H9 (cell line): ENCODE results near the gene ADSL. TPM values are rescaled to one million over a fixed set of nuclear protein-coding genes. Genes with fewer than 3 reads are reported as not detected.

ENCODE experiments used
- DNase-seq: peaks from one replicate; pipeline ENCODE4 v3.0.0-alpha.2; 2017
- H2AFZ ChIP-seq: one replicate; pipeline ENCODE4 v1.6.1; 2013; ENCODE audit warnings: mild to moderate bottlenecking, low read length, control low read depth, moderate library complexity
- H2AK5ac ChIP-seq: 2 replicates; pipeline ENCODE4 v1.6.1; 2013; ENCODE audit warnings: low read length, control low read depth, mixed read lengths; ENCODE audit not compliant: insufficient read length
- H2BK120ac ChIP-seq: one replicate; pipeline ENCODE4 v1.6.1; 2013; ENCODE audit warnings: low read depth, mild to moderate bottlenecking, low read length, control low read depth, inconsistent platforms; ENCODE audit not compliant: poor library complexity, severe bottlenecking
- H2BK12ac ChIP-seq: 2 replicates; pipeline ENCODE4 v1.6.1; 2013; ENCODE audit warnings: low read length, control low read depth, mixed read lengths, low read depth; ENCODE audit not compliant: insufficient read length
- H2BK15ac ChIP-seq: 2 replicates; pipeline ENCODE4 v1.6.1; 2013; ENCODE audit warnings: low read depth, low read length, control low read depth
- H2BK20ac ChIP-seq: one replicate; pipeline ENCODE4 v1.6.1; 2013; ENCODE audit warnings: low read depth, mild to moderate bottlenecking, low read length, control low read depth, inconsistent platforms; ENCODE audit not compliant: poor library complexity, severe bottlenecking
- H2BK5ac ChIP-seq: 2 replicates; pipeline ENCODE4 v1.6.1; 2013; ENCODE audit warnings: low read length, control low read depth, mixed read lengths; ENCODE audit not compliant: insufficient read length
- H3K14ac ChIP-seq: 2 replicates; pipeline ENCODE4 v1.6.1; 2013; ENCODE audit warnings: low read length, control low read depth; ENCODE audit not compliant: insufficient read depth
- H3K18ac ChIP-seq: 2 replicates; pipeline ENCODE4 v1.6.1; 2013; ENCODE audit warnings: low read depth, mild to moderate bottlenecking, mixed read lengths, low read length, control low read depth; ENCODE audit not compliant: insufficient read length
- H3K23ac ChIP-seq: 2 replicates; pipeline ENCODE4 v1.6.1; 2013; ENCODE audit warnings: low read length, control low read depth, mixed read lengths, low read depth; ENCODE audit not compliant: insufficient read length
- H3K23me2 ChIP-seq: 2 replicates; pipeline ENCODE4 v1.6.1; 2013; ENCODE audit warnings: low read depth, mild to moderate bottlenecking, mixed read lengths, low read length, control low read depth; ENCODE audit not compliant: insufficient read length, poor library complexity, severe bottlenecking
- H3K27ac ChIP-seq: 2 replicates; pipeline ENCODE4 v1.5.1; 2013; ENCODE audit warnings: low read length, control low read depth, mixed read lengths, low read depth; ENCODE audit not compliant: insufficient read length
- H3K27me3 ChIP-seq: 2 replicates; pipeline ENCODE4 v1.6.1; 2013; ENCODE audit warnings: low read length, control low read depth, inconsistent platforms; ENCODE audit not compliant: insufficient read depth
- H3K4ac ChIP-seq: 2 replicates; pipeline ENCODE4 v1.6.1; 2013; ENCODE audit warnings: low read depth, mild to moderate bottlenecking, control low read depth, inconsistent platforms, low read length, moderate library complexity
- H3K4me1 ChIP-seq: 2 replicates; pipeline ENCODE4 v1.6.1; 2013; ENCODE audit warnings: low read length, control low read depth, inconsistent platforms; ENCODE audit not compliant: insufficient read depth
- H3K4me2 ChIP-seq: 2 replicates; pipeline ENCODE4 v1.6.1; 2013; ENCODE audit warnings: low read length, control low read depth, mixed read lengths; ENCODE audit not compliant: insufficient read length, insufficient read depth
- H3K56ac ChIP-seq: 2 replicates; pipeline ENCODE4 v1.6.1; 2013; ENCODE audit warnings: low read depth, mild to moderate bottlenecking, mixed read lengths, low read length, control low read depth; ENCODE audit not compliant: insufficient read length
- H3K79me1 ChIP-seq: 2 replicates; pipeline ENCODE4 v1.6.1; 2013; ENCODE audit warnings: low read depth, mild to moderate bottlenecking, moderate library complexity, low read length, control low read depth, inconsistent platforms; ENCODE audit not compliant: insufficient read depth, poor library complexity, severe bottlenecking
- H3K79me2 ChIP-seq: 2 replicates; pipeline ENCODE4 v1.6.1; 2013; ENCODE audit warnings: low read length, control low read depth, inconsistent platforms; ENCODE audit not compliant: insufficient read depth
- H3K9ac ChIP-seq: 2 replicates; pipeline ENCODE4 v1.6.1; 2013; ENCODE audit warnings: low read length, control low read depth, mixed read lengths; ENCODE audit not compliant: insufficient read length; ENCODE audit errors: extremely low read depth
- H3K9me3 ChIP-seq: one replicate; pipeline ENCODE4 v1.6.1; 2013; ENCODE audit warnings: low read depth, low read length, inconsistent platforms; ENCODE audit not compliant: control insufficient read depth
- H3T11ph ChIP-seq: one replicate; pipeline ENCODE4 v1.6.1; 2013; ENCODE audit warnings: mild to moderate bottlenecking, low read length, control low read depth, inconsistent platforms
- H4K20me1 ChIP-seq: one replicate; pipeline ENCODE4 v1.6.1; 2013; ENCODE audit not compliant: control insufficient read depth, insufficient read length, insufficient read depth
- H4K5ac ChIP-seq: 2 replicates; pipeline ENCODE4 v1.6.1; 2013; ENCODE audit warnings: low read depth, mild to moderate bottlenecking, mixed read lengths, low read length, control low read depth; ENCODE audit not compliant: insufficient read length
- H4K8ac ChIP-seq: replicated peaks from 2 replicates; pipeline ENCODE4 v1.6.1; 2013; ENCODE audit warnings: low read length, control low read depth, mixed read lengths, low read depth; ENCODE audit not compliant: insufficient read length
- H4K91ac ChIP-seq: 2 replicates; pipeline ENCODE4 v1.6.1; 2013; ENCODE audit warnings: low read depth, mild to moderate bottlenecking, moderate library complexity, mixed read lengths, low read length, control low read depth; ENCODE audit not compliant: insufficient read length
- H3K27ac Mint-ChIP-seq, 3 experiments: 2 replicates in 2 of 3; 3 replicates in 1 of 3; pipeline ENCODE4 v1.8.0; 2020 to 2021; ENCODE audit warnings: mixed read lengths in 3 of 3, mild to moderate bottlenecking in 1 of 3, moderate library complexity in 1 of 3
- H3K27me3 Mint-ChIP-seq: 2 replicates; pipeline ENCODE4 v1.8.0; 2021; ENCODE audit warnings: low read depth, mild to moderate bottlenecking, moderate library complexity, mixed read lengths
- H3K36me3 Mint-ChIP-seq, 3 experiments: 2 replicates in 2 of 3; 3 replicates in 1 of 3; pipeline ENCODE4 v1.8.0; 2020 to 2021; ENCODE audit warnings: low read depth in 3 of 3, mixed read lengths in 3 of 3; ENCODE audit not compliant: insufficient read depth in 1 of 3
- H3K4me1 Mint-ChIP-seq, 2 experiments: 2 replicates each; pipeline ENCODE4 v1.8.0; 2020; ENCODE audit warnings: mixed read lengths in 2 of 2
- H3K4me3 Mint-ChIP-seq, 2 experiments: 2 replicates in 1 of 2; 3 replicates in 1 of 2; pipeline ENCODE4 v1.8.0; 2020 to 2021; ENCODE audit warnings: mild to moderate bottlenecking in 2 of 2, mixed read lengths in 2 of 2, moderate library complexity in 1 of 2
- H3K9me3 Mint-ChIP-seq, 2 experiments: 2 replicates in 1 of 2; 3 replicates in 1 of 2; pipeline ENCODE4 v1.8.0; 2020; ENCODE audit warnings: mild to moderate bottlenecking in 2 of 2, mixed read lengths in 2 of 2, moderate library complexity in 1 of 2
- WGBS: extraction: QIAGEN DNeasy Blood & Tissue Kit; methylation state at CpG from one replicate; pipeline ENCODE4 v1.1.7; 2013; ENCODE audit warnings: missing lambda C conversion rate, low lambda C conversion rate, mixed read lengths; ENCODE audit not compliant: insufficient read length; ENCODE audit errors: extremely low coverage; 5-methylcytosine and 5-hydroxymethylcytosine counted together
- total RNA-seq: library from RNA; stranded (reverse); gene quantifications from 2 replicates; pipeline ENCODE4 v1.2.1, GENCODE V29; 2021
- TF ChIP-seq, protein P1 (sequence below): fragments of 200-600 bp; sonication (generic); conservative IDR thresholded peaks from 3 replicates; pipeline ENCODE4 v1.8.0; 2021; ENCODE audit warnings: antibody characterized with exemption, mild to moderate bottlenecking

Gene ADSL
- total RNA-seq, 1 experiment from 2014 or later = 175 TPM

DNA sequence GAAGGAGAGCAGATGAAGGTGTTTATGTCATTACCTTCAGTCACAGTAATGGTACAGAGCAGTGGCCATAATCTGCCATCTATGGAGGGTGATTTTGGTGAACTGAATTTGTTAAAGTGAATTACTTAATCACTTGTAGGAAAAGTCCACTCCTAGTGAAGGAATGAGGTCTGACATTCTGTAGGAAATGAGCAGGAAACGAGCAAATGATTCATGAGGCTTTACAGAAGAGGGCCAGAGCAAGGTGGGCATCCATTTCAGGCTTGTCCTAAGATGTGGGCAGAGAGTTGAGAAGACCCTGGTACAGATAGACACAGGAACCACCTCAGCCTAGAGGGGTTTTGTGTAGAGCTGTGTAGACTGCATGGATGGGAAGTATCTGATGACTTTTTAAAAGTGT, 18.1 kb downstream of the ADSL start:
- H3K23me2 ChIP-seq = no peaks in the 10 kb centered on the region
- H4K20me1 ChIP-seq = no peaks in the 10 kb centered on the region
- Mint-ChIP-seq H3K27ac (no peak overlapping the region), H3K4me3 (no peak overlapping the region), H3K27me3 (no peaks in the 10 kb centered on the region), H3K9me3 (no peaks in the 10 kb centered on the region), H3K4me1 (no peaks in the 10 kb centered on the region), H3K36me3 (peaks cover 74 to 98% (median 97%) of the 10 kb centered on the region in 3 experiments; a peak in 6 of 7 replicates)
- H3K9ac ChIP-seq = no peak overlapping the region
- no peaks in the 10 kb centered on the region for H3K79me1 ChIP-seq
- H3K27me3 ChIP-seq = no peaks in the 10 kb centered on the region
- H4K5ac ChIP-seq = no peak overlapping the region
- H2BK20ac ChIP-seq = no peak overlapping the region
- no peak overlapping the region for H3K23ac ChIP-seq
- H3K18ac ChIP-seq = no peak overlapping the region
- H3K4me2 ChIP-seq = no peak overlapping the region
- H3T11ph ChIP-seq = no peak overlapping the region
- H2AFZ ChIP-seq = no peak overlapping the region
- TF ChIP-seq, protein P1, sequence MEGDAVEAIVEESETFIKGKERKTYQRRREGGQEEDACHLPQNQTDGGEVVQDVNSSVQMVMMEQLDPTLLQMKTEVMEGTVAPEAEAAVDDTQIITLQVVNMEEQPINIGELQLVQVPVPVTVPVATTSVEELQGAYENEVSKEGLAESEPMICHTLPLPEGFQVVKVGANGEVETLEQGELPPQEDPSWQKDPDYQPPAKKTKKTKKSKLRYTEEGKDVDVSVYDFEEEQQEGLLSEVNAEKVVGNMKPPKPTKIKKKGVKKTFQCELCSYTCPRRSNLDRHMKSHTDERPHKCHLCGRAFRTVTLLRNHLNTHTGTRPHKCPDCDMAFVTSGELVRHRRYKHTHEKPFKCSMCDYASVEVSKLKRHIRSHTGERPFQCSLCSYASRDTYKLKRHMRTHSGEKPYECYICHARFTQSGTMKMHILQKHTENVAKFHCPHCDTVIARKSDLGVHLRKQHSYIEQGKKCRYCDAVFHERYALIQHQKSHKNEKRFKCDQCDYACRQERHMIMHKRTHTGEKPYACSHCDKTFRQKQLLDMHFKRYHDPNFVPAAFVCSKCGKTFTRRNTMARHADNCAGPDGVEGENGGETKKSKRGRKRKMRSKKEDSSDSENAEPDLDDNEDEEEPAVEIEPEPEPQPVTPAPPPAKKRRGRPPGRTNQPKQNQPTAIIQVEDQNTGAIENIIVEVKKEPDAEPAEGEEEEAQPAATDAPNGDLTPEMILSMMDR = no peak
- no peak overlapping the region for H2AK5ac ChIP-seq
- H4K8ac ChIP-seq = no peak overlapping the region
- no peak overlapping the region for H4K91ac ChIP-seq
- no peak for DNase-seq
- no peak overlapping the region for H2BK15ac ChIP-seq
- no peak overlapping the region for H3K4ac ChIP-seq
- H2BK5ac ChIP-seq = no peak overlapping the region
- no peaks in the 10 kb centered on the region for H3K9me3 ChIP-seq
- no CpG with 5 or more reads among the region's 1 CpG for WGBS
- H3K79me2 ChIP-seq = no peaks in the 10 kb centered on the region
- no peak overlapping the region for H3K56ac ChIP-seq
- no peaks in the 10 kb centered on the region for H3K4me1 ChIP-seq
- H3K14ac ChIP-seq = no peak overlapping the region
- no peak overlapping the region for H3K27ac ChIP-seq
- H2BK120ac ChIP-seq = no peak overlapping the region
- no peak overlapping the region for H2BK12ac ChIP-seq
